Measurements from ENCODE around the gene ENTREP3. TPM values are rescaled to one million over a fixed set of nuclear protein-coding genes. Genes with fewer than 3 reads are reported as not detected.
"Not testable (repeated sequence)": the region's sequence is repeated elsewhere in the genome, so short reads cannot be mapped to it uniquely, and the experiment has no call there.

ENTREP3 gene
- polyA plus RNA-seq, 1 donor from 2014 or later: 1.7 TPM

DNA sequence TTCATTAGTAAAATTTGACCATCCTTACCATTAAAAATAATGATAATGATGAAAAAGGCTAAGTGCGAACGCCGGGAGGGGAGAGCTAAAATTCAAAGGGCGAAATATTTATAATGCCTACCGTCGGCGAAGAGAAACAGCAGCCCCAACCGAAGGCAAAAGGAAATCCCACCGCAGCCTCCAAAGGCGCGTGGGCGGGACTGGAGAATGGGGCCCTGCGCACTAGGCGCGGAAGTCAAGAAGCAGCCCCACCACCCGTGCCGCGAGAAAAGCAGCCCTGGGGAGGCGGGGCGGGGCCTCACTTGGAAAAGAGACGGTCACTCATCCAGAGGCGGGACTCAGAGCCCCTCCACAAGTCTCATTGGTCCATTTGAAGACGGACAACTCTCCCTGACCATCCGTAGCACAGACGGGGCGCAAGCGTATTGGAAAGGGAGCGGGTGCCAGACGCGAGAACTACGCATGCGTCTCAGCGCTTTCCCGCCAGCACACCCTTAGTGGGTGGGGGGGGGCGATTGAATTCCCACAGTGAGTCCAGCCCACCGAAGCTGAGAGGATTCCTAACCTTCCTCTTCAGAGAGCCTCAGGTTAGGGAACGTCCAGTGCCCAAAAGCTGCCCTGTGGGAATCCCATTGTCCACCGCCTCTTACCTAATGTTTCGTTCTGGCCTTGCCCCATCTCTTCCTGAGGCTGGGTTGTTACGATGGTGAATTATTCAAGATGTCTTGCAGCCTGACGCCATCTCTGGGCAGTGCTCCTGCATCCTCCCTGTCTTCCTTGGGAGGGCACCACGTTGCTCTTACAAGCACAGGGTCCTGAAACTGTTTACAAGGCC, 27.8 kb downstream of the ENTREP3 start:
- Mint-ChIP-seq H3K4me1 (peaks cover 28 to 35% (median 30%) of the 10 kb centered on the region in 3 donors), H3K27me3 (no peaks in the 10 kb centered on the region), H3K36me3 (no peaks in the 10 kb centered on the region), H3K9me3 (no peaks in the 10 kb centered on the region), H3K4me3 (peak overlapping the region; percentile 83 to 95 (median 89)), H3K27ac (peak overlapping the region; percentile 70 to 94 (median 80))

DNA sequence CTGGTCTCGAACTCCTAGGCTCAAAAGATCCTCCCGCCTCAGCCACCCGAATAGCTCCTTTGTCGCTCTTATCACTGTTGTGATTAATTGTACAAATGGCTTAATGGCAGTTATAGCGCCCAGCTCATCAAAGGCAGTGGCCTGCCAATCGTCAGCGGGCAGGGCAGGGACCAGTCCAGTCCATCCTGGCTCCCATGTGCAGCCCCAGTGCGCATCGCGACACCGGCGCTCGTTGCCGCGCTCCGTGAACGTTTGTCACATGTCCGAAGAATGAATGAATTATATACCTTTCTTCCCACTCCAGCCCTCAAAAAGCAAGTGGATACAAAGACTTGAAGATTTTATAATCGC, 28.4 kb downstream of the ENTREP3 start:
- H3K27me3 Mint-ChIP-seq: no peaks in the 10 kb centered on the region
- H3K27ac Mint-ChIP-seq: peak overlapping the region; percentile 70 to 94 (median 80)
- H3K4me3 Mint-ChIP-seq: peak overlapping the region; percentile 83 to 95 (median 89)
- no peaks in the 10 kb centered on the region for H3K36me3 Mint-ChIP-seq
- H3K4me1 Mint-ChIP-seq: peaks cover 30 to 37% (median 31%) of the 10 kb centered on the region in 3 donors
- no peaks in the 10 kb centered on the region for H3K9me3 Mint-ChIP-seq

- Mint-ChIP-seq H3K27ac (peak overlapping the region; percentile 70 to 94 (median 80)), H3K27me3 (no peaks in the 10 kb centered on the region), H3K9me3 (no peaks in the 10 kb centered on the region), H3K4me1 (peaks cover 30 to 37% (median 31%) of the 10 kb centered on the region in 3 donors), H3K36me3 (no peaks in the 10 kb centered on the region), H3K4me3 (peak overlapping the region; percentile 83 to 95 (median 89))
Measured at GRCh38 chr1:155226188-155226909, 28.9 kb downstream of the ENTREP3 start.

DNA sequence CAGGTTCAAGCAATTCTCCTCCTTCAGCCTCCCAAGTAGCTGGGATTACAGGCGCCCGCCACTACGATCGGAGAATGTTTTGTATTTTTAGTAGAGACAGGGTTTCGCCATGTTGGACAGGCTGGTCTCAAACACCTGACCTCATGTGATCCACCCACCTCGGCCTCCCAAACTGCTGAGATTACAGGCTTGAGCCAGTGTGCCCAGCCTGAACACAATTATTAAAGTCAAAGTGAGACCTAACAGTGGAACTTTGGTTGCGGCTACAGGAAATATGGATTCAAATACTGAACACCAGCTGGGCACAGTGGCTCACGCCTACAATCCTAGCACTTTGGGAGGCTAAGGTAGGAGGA, 29.9 kb downstream of the ENTREP3 start:
- peak overlapping the region in 1 of 3 donors; percentile 70 for H3K27ac Mint-ChIP-seq
- H3K9me3 Mint-ChIP-seq: not testable (repeated sequence)

DNA sequence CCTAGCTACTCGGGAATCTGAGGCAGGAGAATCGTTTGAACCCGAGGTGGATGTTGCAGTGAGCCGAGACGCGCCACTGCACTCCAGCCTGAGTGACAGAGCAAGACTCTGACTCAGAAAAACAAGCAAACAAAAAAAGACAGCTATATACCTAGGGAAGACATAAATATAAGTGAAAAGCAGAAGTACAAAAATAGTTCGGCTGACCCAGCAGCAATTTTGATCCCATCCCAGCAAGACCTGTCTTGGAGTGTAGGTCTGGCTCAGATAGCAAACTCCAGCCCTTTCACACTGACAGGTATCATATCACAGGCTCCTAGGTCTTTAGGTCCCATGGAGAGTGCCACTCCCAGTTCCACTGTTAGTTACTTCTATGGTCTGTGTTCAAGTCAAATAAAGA, 32.2 kb downstream of the ENTREP3 start:
- Mint-ChIP-seq H3K9me3 (no peaks in the 10 kb centered on the region), H3K4me1 (peaks cover 32 to 37% (median 37%) of the 10 kb centered on the region in 3 donors), H3K4me3 (peak overlapping the region; percentile 15 to 88 (median 57)), H3K27me3 (no peaks in the 10 kb centered on the region), H3K36me3 (no peaks in the 10 kb centered on the region), H3K27ac (peak overlapping the region; percentile 67 to 78 (median 70))

More for the DNA sequence above, 29.9 kb downstream of the ENTREP3 start:
- H3K36me3 Mint-ChIP-seq, H3K27me3 Mint-ChIP-seq: not testable (repeated sequence)
- Mint-ChIP-seq H3K4me1 (peaks cover 30 to 37% (median 31%) of the 10 kb centered on the region in 3 donors), H3K4me3 (peak overlapping the region in 3 of 4 donors; percentile 57 to 95 (median 83))

GRCh38 chr1:155220211-155220965, 34.9 kb downstream of the ENTREP3 start:
- not testable (repeated sequence) for H3K27me3 Mint-ChIP-seq, H3K9me3 Mint-ChIP-seq, H3K36me3 Mint-ChIP-seq, H3K27ac Mint-ChIP-seq
- Mint-ChIP-seq H3K4me1 (peaks cover 17 to 24% (median 22%) of the 10 kb centered on the region in 3 donors), H3K4me3 (peak overlapping the region in 1 of 4 donors; percentile 9)

- Mint-ChIP-seq H3K27me3 (no peaks in the 10 kb centered on the region), H3K36me3 (no peaks in the 10 kb centered on the region), H3K9me3 (no peaks in the 10 kb centered on the region), H3K27ac (peak overlapping the region in 1 of 3 donors; percentile 56), H3K4me3 (peak overlapping the region in 1 of 4 donors; percentile 47), H3K4me1 (peaks cover 13 to 20% (median 18%) of the 10 kb centered on the region in 3 donors)
Measured at GRCh38 chr1:155219592-155220031, 35.7 kb downstream of the ENTREP3 start.

DNA sequence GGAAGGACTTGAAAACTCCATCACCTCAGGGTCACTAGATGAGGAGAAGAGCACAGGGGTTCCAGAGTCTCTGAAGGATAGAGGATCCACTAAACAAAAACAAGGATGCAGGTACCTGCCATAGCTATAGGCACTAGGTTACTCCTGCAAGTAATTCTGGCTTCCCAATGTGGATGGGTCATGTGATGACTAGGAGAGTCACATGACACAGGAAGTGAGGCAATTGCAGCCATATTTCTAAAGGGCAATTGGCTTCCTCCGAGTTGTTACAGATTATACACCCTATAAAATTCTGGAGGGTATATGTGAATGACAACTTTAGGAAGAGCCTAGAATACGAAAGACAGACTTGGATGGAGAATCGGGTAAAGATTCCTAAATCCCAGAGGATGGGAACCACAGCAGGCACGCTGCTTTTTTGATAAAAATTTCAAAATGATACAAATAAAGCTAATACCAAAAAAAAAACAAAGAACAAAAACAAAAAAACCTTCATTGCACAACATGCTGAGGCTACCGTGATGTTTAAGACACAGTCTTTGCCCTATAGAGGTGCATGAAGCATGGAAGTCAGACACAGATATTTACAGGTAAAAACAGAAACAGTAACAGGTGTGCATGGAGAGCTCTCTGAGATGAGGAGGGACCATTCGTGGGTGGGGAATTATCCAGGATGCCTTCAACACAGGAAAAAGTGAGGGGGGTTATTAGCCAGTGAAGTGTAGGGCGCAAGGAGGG, 36.3 kb downstream of the ENTREP3 start:
- Mint-ChIP-seq H3K9me3 (no peaks in the 10 kb centered on the region), H3K36me3 (no peaks in the 10 kb centered on the region), H3K4me3 (no peak overlapping the region), H3K4me1 (peaks cover 7 to 16% (median 12%) of the 10 kb centered on the region in 3 donors), H3K27ac (peak overlapping the region in 1 of 3 donors; percentile 56), H3K27me3 (no peaks in the 10 kb centered on the region)

- H3K27me3 Mint-ChIP-seq, H3K4me3 Mint-ChIP-seq, H3K36me3 Mint-ChIP-seq, H3K4me1 Mint-ChIP-seq, H3K9me3 Mint-ChIP-seq: not testable (repeated sequence)
- H3K27ac Mint-ChIP-seq: peak overlapping the region in 2 of 3 donors; percentile 1 to 48
Measured at GRCh38 chr1:155214702-155215101, 40.6 kb downstream of the ENTREP3 start.

GRCh38 chr1:155212051-155212440, 43.2 kb downstream of the ENTREP3 start:
- not testable (repeated sequence) for H3K9me3 Mint-ChIP-seq, H3K27me3 Mint-ChIP-seq, H3K36me3 Mint-ChIP-seq, H3K4me3 Mint-ChIP-seq
- peak overlapping the region in 1 of 3 donors; percentile 42 for H3K27ac Mint-ChIP-seq
- peaks cover 9 to 15% (median 10%) of the 10 kb centered on the region in 3 donors for H3K4me1 Mint-ChIP-seq

DNA sequence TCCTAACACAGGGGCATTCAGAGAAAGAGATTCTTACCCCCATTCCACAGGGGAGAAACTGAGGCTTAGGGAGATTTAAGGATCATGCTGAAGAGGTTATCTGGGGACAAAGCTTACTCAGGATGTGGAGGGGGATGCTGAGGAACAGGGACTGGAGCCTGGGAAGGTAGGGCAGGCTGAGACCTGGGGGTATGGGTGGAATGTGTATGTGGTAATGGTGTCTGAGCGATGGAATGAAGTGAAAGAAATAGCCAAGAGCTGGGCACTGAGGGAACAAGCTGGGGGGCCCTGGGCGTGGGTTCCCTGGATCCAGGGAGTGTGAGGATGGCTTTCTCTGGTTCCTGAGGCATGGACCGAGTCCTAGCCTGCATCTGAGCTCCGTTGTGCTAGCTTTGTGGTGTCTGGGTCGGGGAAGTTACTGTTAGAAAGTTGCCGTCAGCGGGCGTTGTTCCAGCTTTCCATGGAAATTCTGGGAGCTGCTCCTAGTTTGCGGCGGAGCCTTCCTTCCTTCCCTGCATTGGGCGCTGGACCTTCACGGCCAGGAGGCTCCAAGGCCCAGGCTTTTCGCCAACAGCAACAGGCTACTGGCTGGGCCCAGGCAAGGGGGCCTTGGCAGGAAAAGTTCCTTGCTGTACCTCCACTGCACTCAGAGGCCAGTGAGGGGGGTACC, 43.8 kb downstream of the ENTREP3 start:
- H3K27me3 Mint-ChIP-seq, H3K36me3 Mint-ChIP-seq, H3K9me3 Mint-ChIP-seq: not testable (repeated sequence)
- Mint-ChIP-seq H3K4me3 (peak overlapping the region in 1 of 4 donors; percentile 5), H3K27ac (peak overlapping the region in 2 of 3 donors; percentile 67 to 90), H3K4me1 (peaks cover 13 to 18% (median 14%) of the 10 kb centered on the region in 3 donors)

DNA sequence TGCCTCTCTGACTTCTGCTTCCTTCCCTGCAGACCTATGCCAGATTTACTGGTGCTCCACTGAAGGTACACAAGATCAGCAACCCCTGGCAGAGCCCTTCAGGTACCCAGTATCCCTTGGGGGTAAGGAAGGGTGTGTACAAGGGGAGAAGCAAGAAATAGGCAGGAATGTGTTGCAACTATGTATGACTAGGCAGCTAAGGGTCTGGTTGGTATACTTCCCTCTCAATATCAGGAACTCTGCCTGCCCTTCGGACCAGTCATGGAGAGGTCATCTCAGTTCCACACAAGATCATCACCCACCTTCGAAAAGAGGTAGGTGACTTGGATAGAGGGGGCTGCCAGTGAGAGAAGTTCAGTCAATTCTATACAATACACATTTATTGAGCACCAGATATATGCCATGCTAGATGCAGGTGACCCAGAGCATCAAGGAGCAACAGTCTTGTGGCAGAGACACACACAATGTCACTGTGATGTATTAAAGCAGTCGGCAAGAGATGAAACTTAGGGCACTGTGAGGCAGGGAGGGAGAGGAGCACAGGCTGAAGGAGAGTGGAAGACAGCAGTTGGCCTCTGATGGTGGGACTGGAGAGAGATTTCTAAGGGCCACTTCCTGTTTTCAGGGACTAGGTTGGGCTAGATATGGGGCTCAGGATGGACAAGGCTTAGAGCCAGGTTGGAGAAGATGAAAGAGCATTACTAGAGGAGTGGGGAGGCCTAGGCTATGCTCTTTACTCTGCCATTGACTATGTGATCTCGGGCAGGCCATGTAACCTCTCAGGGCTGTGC, 44.8 kb downstream of the ENTREP3 start:
- Mint-ChIP-seq H3K27ac (peak overlapping the region; percentile 24 to 99 (median 90)), H3K36me3 (no peaks in the 10 kb centered on the region), H3K4me3 (peak overlapping the region in 3 of 4 donors; percentile 55 to 91 (median 71)), H3K27me3 (peaks cover 1% of the 10 kb centered on the region), H3K9me3 (no peaks in the 10 kb centered on the region), H3K4me1 (peaks cover 13 to 18% (median 14%) of the 10 kb centered on the region in 3 donors)

GRCh38 chr1:155209312-155209721, 46.0 kb downstream of the ENTREP3 start:
- H3K9me3 Mint-ChIP-seq: no peaks in the 10 kb centered on the region
- peaks cover 13 to 18% (median 14%) of the 10 kb centered on the region in 3 donors for H3K4me1 Mint-ChIP-seq
- peak overlapping the region; percentile 83 to 97 (median 92) for H3K4me3 Mint-ChIP-seq
- peak overlapping the region; percentile 98 to 99 (median 98) for H3K27ac Mint-ChIP-seq
- no peaks in the 10 kb centered on the region for H3K36me3 Mint-ChIP-seq
- peaks cover 1% of the 10 kb centered on the region for H3K27me3 Mint-ChIP-seq
